Bronchial epithelial cell (primary cell): ENCODE measurements around the gene HSH2D. TPM values are rescaled to one million over a fixed set of nuclear protein-coding genes. Genes with fewer than 3 reads are reported as not detected.

ENCODE experiments used
- DNase-seq: peaks from one replicate; pipeline ENCODE4 v3.0.0-alpha.2; 2010; ENCODE audit warnings: low read depth
- FAIRE-seq: peaks from 2 replicates; lab custom pipeline; 2011; peaks lifted over from hg19 to GRCh38; lab: Jason Lieb, UNC
- H3K27me3 ChIP-seq: 2 replicates; pipeline ENCODE4 v1.5.1; 2011; ENCODE audit warnings: low read length; ENCODE audit not compliant: control insufficient read depth, insufficient read depth
- H3K36me3 ChIP-seq: 2 replicates; pipeline ENCODE4 v1.5.1; 2011; ENCODE audit warnings: low read length; ENCODE audit not compliant: control insufficient read depth, insufficient read depth
- H3K4me3 ChIP-seq: 2 replicates; pipeline ENCODE4 v1.5.1; 2011; ENCODE audit warnings: mild to moderate bottlenecking, low read depth, low read length, control low read depth
- total RNA-seq: library from RNA; depleted of rRNA; stranded (reverse); fragments of >200 nt; gene quantifications from 2 replicates; pipeline ENCODE4 v1.2.1, GENCODE V29; 2014
- TF ChIP-seq, protein P1 (sequence below): IDR thresholded peaks from 2 replicates; pipeline ENCODE4 v1.5.1; 2011; ENCODE audit warnings: mild to moderate bottlenecking, moderate library complexity, low read length, control low read depth, inconsistent platforms; ENCODE audit not compliant: insufficient read depth, severe bottlenecking

HSH2D gene
- total RNA-seq, 1 donor from 2014 or later = 0.26 TPM

DNA sequence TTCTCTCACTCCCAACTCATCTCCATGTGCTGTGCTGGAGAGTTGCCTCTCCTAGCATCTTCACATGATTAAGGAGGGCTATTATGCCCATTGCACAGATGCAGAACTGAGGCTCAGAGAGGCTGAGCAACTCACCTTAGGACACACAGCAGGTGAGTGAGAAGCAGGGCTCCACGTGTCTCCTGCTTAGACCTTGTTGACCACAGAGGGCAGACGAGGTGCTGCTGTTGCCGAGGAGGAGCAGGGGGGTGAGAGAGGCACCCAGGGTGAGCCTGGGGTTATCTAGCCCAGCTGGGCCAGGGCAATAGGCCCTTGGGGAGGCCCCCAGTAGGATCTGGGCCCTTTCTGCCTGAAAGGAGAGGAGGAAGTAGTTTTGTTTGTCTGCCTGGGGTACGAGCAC, 2.4 kb upstream of the HSH2D start:
- FAIRE-seq (no peak), DNase-seq (no peak)
- Histone ChIP-seq H3K36me3 (no peaks in the 10 kb centered on the region), H3K4me3 (no peak overlapping the region), H3K27me3 (no peaks in the 10 kb centered on the region)
- TF ChIP-seq, protein P1, sequence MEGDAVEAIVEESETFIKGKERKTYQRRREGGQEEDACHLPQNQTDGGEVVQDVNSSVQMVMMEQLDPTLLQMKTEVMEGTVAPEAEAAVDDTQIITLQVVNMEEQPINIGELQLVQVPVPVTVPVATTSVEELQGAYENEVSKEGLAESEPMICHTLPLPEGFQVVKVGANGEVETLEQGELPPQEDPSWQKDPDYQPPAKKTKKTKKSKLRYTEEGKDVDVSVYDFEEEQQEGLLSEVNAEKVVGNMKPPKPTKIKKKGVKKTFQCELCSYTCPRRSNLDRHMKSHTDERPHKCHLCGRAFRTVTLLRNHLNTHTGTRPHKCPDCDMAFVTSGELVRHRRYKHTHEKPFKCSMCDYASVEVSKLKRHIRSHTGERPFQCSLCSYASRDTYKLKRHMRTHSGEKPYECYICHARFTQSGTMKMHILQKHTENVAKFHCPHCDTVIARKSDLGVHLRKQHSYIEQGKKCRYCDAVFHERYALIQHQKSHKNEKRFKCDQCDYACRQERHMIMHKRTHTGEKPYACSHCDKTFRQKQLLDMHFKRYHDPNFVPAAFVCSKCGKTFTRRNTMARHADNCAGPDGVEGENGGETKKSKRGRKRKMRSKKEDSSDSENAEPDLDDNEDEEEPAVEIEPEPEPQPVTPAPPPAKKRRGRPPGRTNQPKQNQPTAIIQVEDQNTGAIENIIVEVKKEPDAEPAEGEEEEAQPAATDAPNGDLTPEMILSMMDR = no peak

DNA sequence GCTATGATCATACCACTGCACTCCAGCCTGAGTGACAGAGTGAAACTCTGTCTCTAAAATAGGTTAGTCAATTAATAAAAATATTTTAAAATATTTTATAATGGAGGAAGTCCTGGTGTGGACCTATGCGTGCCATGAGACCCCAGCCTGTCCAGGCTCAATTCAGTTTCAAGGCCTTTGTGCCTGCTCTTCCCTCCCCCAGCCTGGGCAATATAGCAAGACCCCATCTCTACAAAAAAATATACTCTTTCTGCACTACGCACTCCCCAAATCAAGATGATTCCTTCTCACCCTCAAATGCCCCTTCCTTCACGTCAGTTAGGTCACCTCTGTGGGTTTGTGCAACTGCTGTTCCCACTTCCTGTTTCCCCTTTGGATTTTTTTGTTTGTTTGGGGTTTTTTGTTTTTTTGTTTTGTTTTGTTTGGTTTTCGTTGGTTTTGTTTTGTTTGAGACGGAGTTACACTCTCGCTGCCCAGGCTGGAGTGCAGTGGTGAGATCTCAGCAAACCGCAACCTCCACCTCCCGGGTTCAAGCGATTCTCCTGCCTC, 1.4 kb upstream of the HSH2D start:
- TF ChIP-seq, protein P1 = no peak
- no peak for DNase-seq

DNA sequence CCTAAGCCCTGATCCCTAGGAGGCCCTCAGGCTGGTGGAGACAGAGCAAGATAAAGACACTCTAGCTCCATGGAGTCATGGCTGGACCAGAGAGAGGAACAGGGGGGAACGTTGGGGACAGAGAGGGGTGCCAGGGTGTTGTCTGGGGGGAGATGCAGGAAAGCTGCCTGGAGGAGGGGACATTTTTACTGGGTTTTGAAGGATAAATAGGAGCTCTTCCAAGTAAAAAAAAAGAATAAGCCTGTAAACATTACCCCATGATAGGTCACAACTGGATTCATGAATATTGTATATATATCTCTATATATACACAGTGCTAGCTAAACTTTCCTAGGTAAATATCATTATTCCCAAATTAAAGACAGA, 714 bp downstream of the HSH2D start:
- FAIRE-seq = no peak
- DNase-seq = no peak
- Histone ChIP-seq H3K27me3 (no peaks in the 10 kb centered on the region), H3K36me3 (no peaks in the 10 kb centered on the region), H3K4me3 (no peak overlapping the region)
- TF ChIP-seq, protein P1 = no peak

More for the DNA sequence above, 1.4 kb upstream of the HSH2D start:
- H3K36me3 ChIP-seq = no peaks in the 10 kb centered on the region
- no peak for FAIRE-seq
- no peaks in the 10 kb centered on the region for H3K27me3 ChIP-seq
- H3K4me3 ChIP-seq = no peak overlapping the region

GRCh38 chr19:16146112-16146511, 2.6 kb downstream of the HSH2D start:
- H3K4me3 ChIP-seq = no peak overlapping the region

DNA sequence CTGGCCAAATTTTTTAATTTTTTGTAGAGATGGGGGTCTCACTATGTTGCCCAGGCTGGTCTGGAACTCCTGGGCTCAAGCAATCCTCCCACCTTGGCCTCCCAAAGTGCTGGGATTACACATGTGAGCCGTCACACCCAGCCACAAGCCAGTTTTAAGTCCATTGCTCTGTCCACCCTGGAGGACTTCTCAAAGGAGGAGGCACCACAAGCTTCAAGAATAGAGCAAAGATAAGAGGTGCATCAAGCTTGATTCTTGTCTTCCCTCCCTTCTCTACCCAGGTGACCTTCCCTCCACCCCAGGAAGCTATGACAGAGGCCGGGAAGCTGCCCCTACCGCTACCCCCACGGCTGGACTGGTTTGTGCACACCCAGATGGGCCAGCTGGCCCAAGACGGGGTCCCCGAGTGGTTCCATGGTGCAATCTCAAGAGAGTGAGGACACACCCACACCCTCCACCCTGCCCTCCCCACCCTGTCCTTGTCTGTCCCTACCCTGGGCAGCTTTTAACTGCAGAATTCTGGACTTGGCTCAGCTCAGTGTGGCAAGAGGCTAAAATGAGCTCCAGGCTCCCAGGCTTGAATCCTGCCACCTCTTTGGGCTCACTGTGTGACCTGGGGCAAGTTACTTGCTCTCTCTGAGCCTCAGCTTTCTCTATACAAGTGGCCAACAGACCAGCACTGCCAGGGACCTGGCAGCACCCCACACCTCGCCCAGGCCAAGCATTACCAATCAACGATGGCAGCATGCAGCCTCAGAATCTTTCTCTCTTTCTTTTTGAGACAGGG, 5.2 kb downstream of the HSH2D start:
- H3K4me3 ChIP-seq = no peak overlapping the region
- no peak for FAIRE-seq

More at GRCh38 chr19:16146112-16146511, 2.6 kb downstream of the HSH2D start:
- DNase-seq (no peak), FAIRE-seq (no peak)
- no peaks in the 10 kb centered on the region for H3K36me3 ChIP-seq
- TF ChIP-seq, protein P1 = no peak
- H3K27me3 ChIP-seq = no peaks in the 10 kb centered on the region

More for the DNA sequence above, 5.2 kb downstream of the HSH2D start:
- no peaks in the 10 kb centered on the region for H3K27me3 ChIP-seq
- DNase-seq = no peak
- H3K36me3 ChIP-seq = no peaks in the 10 kb centered on the region
- TF ChIP-seq, protein P1 = no peak
